Measurements from ENCODE around the gene SLC50A1.
"Not testable (repeated sequence)": the region's sequence is repeated elsewhere in the genome, so short reads cannot be mapped to it uniquely, and the experiment has no call there.

SLC50A1 gene

GRCh38 chr1:155110381-155110780, 25.3 kb upstream of the SLC50A1 start:
- in situ Hi-C loops (cut with HindIII; ENCODE audit: low pct_ligation_motif_present, low sequenced_read_pairs), result loop anchor here (10.0 kb wide), 1 partner anchor 54 kb away; no protein-coding TSS in a partner anchor
- H3K27ac ChIP-seq, result no peak overlapping the region
- DNase-seq, result no peak
- H3K36me3 ChIP-seq (replicated peaks), result no peaks in the 10 kb centered on the region
- no peak for TF ChIP-seq CTCF (IDR thresholded peaks at IDR 0.05; ENCODE audit: low read depth, low read length, missing control alignments)
- H3K27me3 ChIP-seq (replicated peaks), result peaks cover 3% of the 10 kb centered on the region
- no peak overlapping the region for H3K4me3 ChIP-seq (ENCODE audit: low read depth, low read length)

- DNase-seq, result no peak
- Histone ChIP-seq H3K27me3 (replicated peaks) (peaks cover 3% of the 10 kb centered on the region), H3K4me3 (ENCODE audit: low read depth, low read length) (no peak overlapping the region), H3K36me3 (replicated peaks) (no peaks in the 10 kb centered on the region), H3K27ac (no peak overlapping the region)
- in situ Hi-C loops (cut with HindIII; ENCODE audit: low pct_ligation_motif_present, low sequenced_read_pairs), result loop anchor here (10.0 kb wide), 1 partner anchor 54 kb away; no protein-coding TSS in a partner anchor
- TF ChIP-seq CTCF (IDR thresholded peaks at IDR 0.05; ENCODE audit: low read depth, low read length, missing control alignments), result no peak
Measured at GRCh38 chr1:155110826-155111225, 24.8 kb upstream of the SLC50A1 start.

GRCh38 chr1:155113450-155113980, 22.1 kb upstream of the SLC50A1 start:
- no peak overlapping the region for H3K4me3 ChIP-seq (ENCODE audit: low read depth, low read length)
- no peaks in the 10 kb centered on the region for H3K36me3 ChIP-seq (replicated peaks)
- H3K27ac ChIP-seq, result no peak overlapping the region
- in situ Hi-C loops (cut with HindIII; ENCODE audit: low pct_ligation_motif_present, low sequenced_read_pairs), result loop anchor here (10.0 kb wide), 1 partner anchor 51 kb away; no protein-coding TSS in a partner anchor
- no peaks in the 10 kb centered on the region for H3K27me3 ChIP-seq (replicated peaks)
- no peak for DNase-seq
- TF ChIP-seq CTCF (IDR thresholded peaks at IDR 0.05; ENCODE audit: low read depth, low read length, missing control alignments), result no peak

GRCh38 chr1:155116113-155116764, 19.4 kb upstream of the SLC50A1 start:
- in situ Hi-C loops (cut with HindIII; ENCODE audit: low pct_ligation_motif_present, low sequenced_read_pairs), result loop anchor here (10.0 kb wide), 1 partner anchor 49 kb away; no protein-coding TSS in a partner anchor
- no peak for TF ChIP-seq CTCF (IDR thresholded peaks at IDR 0.05; ENCODE audit: low read depth, low read length, missing control alignments)
- peaks cover 11% of the 10 kb centered on the region for H3K27me3 ChIP-seq (replicated peaks)

GRCh38 chr1:155117610-155118009, 18.0 kb upstream of the SLC50A1 start:
- H3K27ac ChIP-seq, result no peak overlapping the region
- no peak for DNase-seq
- H3K4me3 ChIP-seq (ENCODE audit: low read depth, low read length), result no peak overlapping the region
- H3K36me3 ChIP-seq (replicated peaks), result no peaks in the 10 kb centered on the region
- peaks cover 11% of the 10 kb centered on the region for H3K27me3 ChIP-seq (replicated peaks)
- no peak for TF ChIP-seq CTCF (IDR thresholded peaks at IDR 0.05; ENCODE audit: low read depth, low read length, missing control alignments)
- in situ Hi-C loops (cut with HindIII; ENCODE audit: low pct_ligation_motif_present, low sequenced_read_pairs), result loop anchor here (10.0 kb wide), 1 partner anchor 47 kb away; no protein-coding TSS in a partner anchor

More at GRCh38 chr1:155116113-155116764, 19.4 kb upstream of the SLC50A1 start:
- no peaks in the 10 kb centered on the region for H3K36me3 ChIP-seq (replicated peaks)
- no peak overlapping the region for H3K27ac ChIP-seq
- DNase-seq, result no peak
- H3K4me3 ChIP-seq (ENCODE audit: low read depth, low read length), result no peak overlapping the region

- H3K27me3 ChIP-seq (replicated peaks), result peaks cover 11% of the 10 kb centered on the region
- not testable (repeated sequence) for DNase-seq; H3K4me3 ChIP-seq (ENCODE audit: low read depth, low read length); H3K36me3 ChIP-seq (replicated peaks); H3K27ac ChIP-seq
- in situ Hi-C loops (cut with HindIII; ENCODE audit: low pct_ligation_motif_present, low sequenced_read_pairs), result loop anchor here (10.0 kb wide), 1 partner anchor 47 kb away; no protein-coding TSS in a partner anchor
Measured at GRCh38 chr1:155118090-155118489, 17.6 kb upstream of the SLC50A1 start.
